Measurements from ENCODE around the gene CIT. TPM values are rescaled to one million over a fixed set of nuclear protein-coding genes. Genes with fewer than 3 reads are reported as not detected.
A peak's percentile ranks its signal among the peaks of the same experiment; 100 is the strongest.

Gene CIT
- total RNA-seq, 1 donor from 2014 or later, result 0.87 TPM

GRCh38 chr12:119686776-119687175 lies 190.3 kb downstream of the CIT start:
- ATAC-seq (no peak), DNase-seq (no peak)
- intact Hi-C loops (cut with micrococcal nuclease), result no loop called here

- intact Hi-C loops (cut with micrococcal nuclease), result no loop called here
- no peak for DNase-seq
- no peak for ATAC-seq
These were observed 190.8 kb downstream of the CIT start for GRCh38 chr12:119686355-119686754.

- intact Hi-C loops (cut with micrococcal nuclease), result no loop called here
- DNase-seq (no peak), ATAC-seq (no peak)
These were observed 191.7 kb downstream of the CIT start for GRCh38 chr12:119685375-119685774.

DNA sequence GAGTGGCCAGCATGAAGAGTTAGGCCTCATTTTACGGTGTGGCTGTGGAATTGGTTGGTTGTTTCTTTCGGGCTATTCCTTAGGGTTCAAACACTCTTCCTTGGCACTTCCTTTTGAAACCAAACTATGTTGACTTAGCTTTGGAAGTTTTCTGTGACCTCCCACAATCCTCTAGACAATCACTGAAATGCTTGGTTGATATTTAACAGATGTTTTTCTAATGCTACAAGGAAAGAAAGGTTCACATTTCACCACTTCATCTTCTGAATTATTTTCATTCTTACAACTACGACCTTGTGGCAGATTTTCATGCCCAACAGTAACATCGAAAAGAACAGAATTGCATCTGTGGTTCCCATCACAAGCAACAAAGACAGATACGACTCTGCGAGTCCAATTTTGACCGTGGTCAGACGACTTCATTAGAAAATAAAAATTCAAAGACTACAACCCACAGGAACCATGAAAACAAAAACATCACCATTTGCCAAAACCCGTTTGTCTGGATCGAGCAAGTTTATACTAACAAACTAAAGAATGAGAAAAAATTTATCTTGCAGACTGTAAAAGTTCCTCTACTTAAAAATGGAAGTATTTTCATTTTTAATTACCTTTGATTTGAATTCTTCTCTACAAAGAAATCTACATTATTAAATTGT lies 192.3 kb downstream of the CIT start:
- intact Hi-C loops (cut with micrococcal nuclease), result no loop called here
- no peak for ATAC-seq

GRCh38 chr12:119683816-119684215 lies 193.3 kb downstream of the CIT start:
- intact Hi-C loops (cut with micrococcal nuclease), result no loop called here
- ATAC-seq (no peak), DNase-seq (no peak)

More for the DNA sequence above, 192.3 kb downstream of the CIT start:
- no peak for DNase-seq

- DNase-seq (no peak), ATAC-seq (no peak)
- intact Hi-C loops (cut with micrococcal nuclease), result no loop called here
These were observed 193.7 kb downstream of the CIT start for GRCh38 chr12:119683413-119683812.

DNA sequence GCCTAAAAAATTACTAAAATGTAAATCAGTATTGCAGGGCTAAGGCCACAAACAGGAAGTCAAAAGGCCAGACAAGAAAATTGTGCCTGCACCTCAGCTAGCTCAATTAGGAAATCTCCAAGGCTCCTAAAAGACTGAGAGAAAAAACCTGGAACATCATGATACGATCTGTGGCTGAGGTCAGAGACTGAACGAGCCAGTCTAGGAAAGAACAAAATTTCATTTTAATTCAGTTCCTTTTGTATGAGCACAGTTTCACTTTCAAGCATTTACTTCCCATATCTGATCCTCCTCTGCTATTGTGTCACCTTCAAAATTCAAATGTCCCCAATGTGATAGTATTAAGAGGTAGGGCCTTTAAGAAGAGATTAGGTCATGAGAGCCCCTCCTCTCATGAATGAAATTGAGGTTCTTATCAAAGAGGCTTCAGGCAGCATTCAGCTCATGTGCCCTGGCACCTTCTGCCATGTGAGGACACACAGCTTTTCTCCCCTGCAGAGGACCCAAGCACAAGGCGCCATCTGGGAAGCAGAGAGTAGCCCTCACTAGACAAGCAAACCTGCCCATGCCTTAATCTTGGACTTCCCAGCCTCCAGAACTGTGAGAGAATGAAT lies 194.4 kb downstream of the CIT start:
- ATAC-seq (no peak), DNase-seq (no peak)
- intact Hi-C loops (cut with micrococcal nuclease), result no loop called here

GRCh38 chr12:119681728-119682638 lies 195.1 kb downstream of the CIT start:
- intact Hi-C loops (cut with micrococcal nuclease), result no loop called here
- ATAC-seq, result peak; percentile 15
- DNase-seq, result no peak

DNA sequence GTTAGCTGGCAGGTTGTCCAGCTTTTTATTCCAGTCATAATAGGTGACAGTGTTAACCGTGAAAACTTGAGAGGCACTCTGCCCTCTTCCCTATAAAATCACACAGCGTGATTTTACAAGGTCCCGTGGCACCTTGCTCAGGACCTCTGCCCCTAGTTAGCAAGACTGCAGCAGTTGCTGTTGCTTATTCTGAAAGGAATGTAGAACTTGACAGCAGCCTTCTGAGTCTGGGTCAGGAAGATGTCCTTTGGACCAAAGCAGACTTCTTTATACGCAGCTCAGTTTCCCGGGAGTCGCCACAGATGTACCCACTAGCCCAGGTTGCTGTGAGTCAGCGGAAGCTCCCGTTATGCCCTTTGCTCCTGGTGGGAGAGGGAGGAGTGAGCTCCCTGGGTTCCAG lies 196.0 kb downstream of the CIT start:
- no peak for ATAC-seq
- intact Hi-C loops (cut with micrococcal nuclease), result no loop called here
- no peak for DNase-seq

DNA sequence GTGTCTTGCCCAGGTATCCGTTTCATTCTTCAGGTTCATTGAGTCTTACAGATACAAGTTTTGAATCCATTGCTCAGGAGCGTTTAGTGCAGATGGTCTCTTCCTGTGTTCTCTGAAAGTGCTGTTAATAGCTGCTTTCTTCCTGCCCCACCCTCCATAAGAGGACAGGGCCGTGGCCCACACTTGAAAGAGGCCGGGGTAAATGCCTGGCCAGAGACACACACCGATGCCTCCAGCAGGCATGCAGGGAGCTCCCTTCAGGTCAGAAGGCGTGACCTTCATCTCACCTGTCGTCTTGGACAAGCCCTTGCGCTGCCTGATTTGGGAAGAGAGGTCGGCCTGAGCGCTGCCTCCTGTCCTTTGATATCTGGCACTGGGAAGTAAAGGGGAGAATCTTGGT lies 197.6 kb downstream of the CIT start:
- intact Hi-C loops (cut with micrococcal nuclease), result no loop called here

DNA sequence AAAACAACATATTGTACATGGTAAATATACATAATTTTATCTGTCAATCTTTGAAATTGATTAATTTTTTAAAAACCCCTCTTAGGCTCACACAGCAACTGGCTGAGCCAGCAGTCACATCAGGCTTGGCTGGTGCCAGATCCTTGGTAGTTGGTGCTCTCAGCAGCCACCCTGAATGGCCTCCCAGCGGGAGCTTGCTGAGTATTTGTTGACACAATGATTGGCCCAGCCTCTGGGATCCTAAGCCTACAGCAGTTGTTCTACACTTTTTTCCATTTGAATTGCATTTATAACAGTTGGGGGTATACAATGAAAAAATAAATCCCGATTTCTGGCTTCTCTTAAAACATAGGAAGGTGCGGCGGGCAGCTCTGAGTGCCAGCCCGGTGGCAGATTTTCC lies 198.0 kb downstream of the CIT start:
- DNase-seq, result no peak
- no peak for ATAC-seq
- intact Hi-C loops (cut with micrococcal nuclease), result no loop called here

More for the DNA sequence above, 197.6 kb downstream of the CIT start:
- DNase-seq (no peak), ATAC-seq (peak; percentile 19)

DNA sequence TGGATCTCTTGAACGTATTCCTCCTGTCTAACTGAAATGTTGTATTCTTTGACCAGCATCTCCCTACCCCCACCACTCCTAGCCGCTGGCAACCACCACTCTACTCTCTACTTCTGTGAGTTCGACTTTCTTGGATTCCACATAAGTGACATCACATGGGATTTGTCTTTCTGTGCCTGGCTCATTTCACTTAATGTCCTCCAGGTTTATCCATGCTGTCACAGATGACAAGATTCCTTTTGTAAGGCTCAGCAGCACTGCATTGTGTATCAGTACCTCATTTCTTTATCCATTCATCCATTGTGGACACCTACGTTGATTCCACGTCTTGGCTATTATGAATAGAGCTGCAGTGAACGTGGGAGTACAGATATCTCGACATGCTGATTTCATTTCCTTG lies 198.7 kb downstream of the CIT start:
- intact Hi-C loops (cut with micrococcal nuclease), result no loop called here
- DNase-seq, result no peak
- ATAC-seq, result no peak

GRCh38 chr12:119676573-119676972 lies 200.5 kb downstream of the CIT start:
- DNase-seq (no peak), ATAC-seq (no peak)
- intact Hi-C loops (cut with micrococcal nuclease), result no loop called here

DNA sequence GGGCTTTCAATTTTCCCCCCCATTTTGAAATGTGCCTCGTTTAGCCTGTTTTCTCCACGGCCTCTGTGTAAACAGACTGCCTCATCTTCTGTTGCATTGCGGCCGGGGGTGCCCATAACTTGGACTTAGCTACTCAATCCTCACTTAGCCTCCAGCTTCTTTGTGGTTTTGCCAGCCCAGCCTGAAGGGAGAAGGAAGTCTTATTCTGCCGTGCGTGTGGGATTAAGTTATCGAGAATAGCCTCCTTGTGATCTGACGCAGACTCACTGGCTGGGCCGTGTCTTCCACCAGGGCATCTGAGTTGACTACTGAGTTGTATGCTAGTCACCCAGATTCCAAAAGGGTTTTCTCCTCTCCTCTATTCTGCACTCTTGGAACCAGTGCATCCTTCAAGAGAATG lies 201.1 kb downstream of the CIT start:
- no peak for ATAC-seq
- intact Hi-C loops (cut with micrococcal nuclease), result no loop called here
- DNase-seq, result no peak

DNA sequence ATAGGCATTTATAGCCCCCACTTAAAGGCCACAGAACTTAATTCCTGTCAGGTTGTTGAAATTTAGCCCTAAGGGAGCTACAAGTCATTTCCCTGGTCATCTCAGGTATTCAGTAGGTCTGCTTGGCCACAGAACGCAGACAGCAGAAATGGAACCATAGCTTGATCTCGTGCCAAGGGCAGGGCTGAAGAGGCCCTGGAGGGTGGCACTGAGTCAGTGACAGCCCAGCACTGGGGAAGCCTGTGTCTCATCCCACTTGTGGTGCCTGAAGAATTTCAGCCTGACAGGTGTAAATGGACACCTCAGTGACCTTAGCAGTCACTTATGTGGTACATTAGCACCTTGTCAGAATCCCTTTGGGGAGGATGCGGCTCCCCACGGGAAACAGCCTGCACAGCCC lies 202.6 kb downstream of the CIT start:
- no peak for ATAC-seq
- DNase-seq, result no peak
- intact Hi-C loops (cut with micrococcal nuclease), result no loop called here

GRCh38 chr12:119673634-119674033 lies 203.5 kb downstream of the CIT start:
- peak; percentile 38 for DNase-seq
- intact Hi-C loops (cut with micrococcal nuclease), result no loop called here

DNA sequence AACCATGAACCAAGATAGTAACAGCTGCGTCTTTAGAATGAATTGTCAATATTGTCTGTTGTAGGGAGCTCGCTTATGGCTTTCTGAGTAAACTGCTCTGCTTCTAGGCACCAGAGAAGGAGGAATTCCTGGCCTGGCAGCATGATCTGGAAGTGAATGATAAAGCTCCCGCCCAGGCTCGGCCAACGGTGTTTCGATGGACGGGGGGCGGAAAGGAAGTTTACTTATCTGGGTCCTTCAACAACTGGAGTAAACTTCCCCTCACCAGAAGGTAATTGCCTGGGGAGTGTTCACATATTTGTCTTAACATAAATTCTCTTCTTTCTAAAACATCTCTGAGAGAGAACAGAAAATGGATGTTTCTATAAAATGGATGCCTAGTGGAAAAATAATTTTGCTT lies 204.9 kb downstream of the CIT start:
- DNase-seq (no peak), ATAC-seq (no peak)
- intact Hi-C loops (cut with micrococcal nuclease), result no loop called here

More at GRCh38 chr12:119673634-119674033, 203.5 kb downstream of the CIT start:
- peak; percentile 63 for ATAC-seq

DNA sequence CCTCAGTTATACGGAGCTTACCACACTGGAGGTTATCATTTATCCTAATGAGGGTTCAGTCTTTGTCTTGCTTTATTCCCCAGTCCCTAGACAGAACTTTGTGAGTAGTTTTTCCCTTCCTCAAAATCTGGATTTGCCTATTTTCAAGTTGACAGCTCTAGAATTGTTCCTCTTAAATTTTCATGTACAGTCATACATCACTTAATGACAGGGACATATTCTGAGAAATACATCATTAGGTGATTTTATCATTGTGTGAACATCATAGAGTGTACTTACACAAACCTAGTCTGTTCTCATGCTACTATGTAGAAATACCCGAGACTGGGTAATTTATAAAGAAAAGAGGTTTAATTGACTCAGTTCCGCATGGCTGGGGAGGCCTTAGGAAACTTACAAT lies 206.1 kb downstream of the CIT start:
- intact Hi-C loops (cut with micrococcal nuclease), result no loop called here
- DNase-seq (no peak), ATAC-seq (no peak)

- intact Hi-C loops (cut with micrococcal nuclease), result no loop called here
- DNase-seq (no peak), ATAC-seq (no peak)
These were observed 207.2 kb downstream of the CIT start for GRCh38 chr12:119669744-119670472.

Measured in left ventricle myocardium superior (tissue), 1 donor.